Epithelial cell of proximal tubule (primary cell): ENCODE data around the gene SLC16A1. TPM values are rescaled to one million over a fixed set of nuclear protein-coding genes. Genes with fewer than 3 reads are reported as not detected.
"Not testable (repeated sequence)": the region's sequence is repeated elsewhere in the genome, so short reads cannot be mapped to it uniquely, and the experiment has no call there.

Source experiments
- DNase-seq: peaks from one replicate; pipeline ENCODE4 v3.0.0-alpha.2; 2011; ENCODE audit warnings: low read depth
- H3K4me3 ChIP-seq: 2 replicates; pipeline ENCODE4 v1.5.1; 2011; ENCODE audit warnings: low read depth, mild to moderate bottlenecking, low read length
- total RNA-seq: library from RNA; depleted of rRNA; stranded (reverse); fragments of >200 nt; gene quantifications from 2 replicates; pipeline ENCODE4 v1.2.3, GENCODE V29; 2015
- TF ChIP-seq, protein P1 (sequence below): conservative IDR thresholded peaks from 2 replicates; pipeline ENCODE4 v1.5.1; 2012; ENCODE audit warnings: low read depth, mild to moderate bottlenecking, low read length

The SLC16A1 gene, protein sequence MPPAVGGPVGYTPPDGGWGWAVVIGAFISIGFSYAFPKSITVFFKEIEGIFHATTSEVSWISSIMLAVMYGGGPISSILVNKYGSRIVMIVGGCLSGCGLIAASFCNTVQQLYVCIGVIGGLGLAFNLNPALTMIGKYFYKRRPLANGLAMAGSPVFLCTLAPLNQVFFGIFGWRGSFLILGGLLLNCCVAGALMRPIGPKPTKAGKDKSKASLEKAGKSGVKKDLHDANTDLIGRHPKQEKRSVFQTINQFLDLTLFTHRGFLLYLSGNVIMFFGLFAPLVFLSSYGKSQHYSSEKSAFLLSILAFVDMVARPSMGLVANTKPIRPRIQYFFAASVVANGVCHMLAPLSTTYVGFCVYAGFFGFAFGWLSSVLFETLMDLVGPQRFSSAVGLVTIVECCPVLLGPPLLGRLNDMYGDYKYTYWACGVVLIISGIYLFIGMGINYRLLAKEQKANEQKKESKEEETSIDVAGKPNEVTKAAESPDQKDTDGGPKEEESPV
- total RNA-seq = 61.4 and 110 TPM in 2 replicates

DNA sequence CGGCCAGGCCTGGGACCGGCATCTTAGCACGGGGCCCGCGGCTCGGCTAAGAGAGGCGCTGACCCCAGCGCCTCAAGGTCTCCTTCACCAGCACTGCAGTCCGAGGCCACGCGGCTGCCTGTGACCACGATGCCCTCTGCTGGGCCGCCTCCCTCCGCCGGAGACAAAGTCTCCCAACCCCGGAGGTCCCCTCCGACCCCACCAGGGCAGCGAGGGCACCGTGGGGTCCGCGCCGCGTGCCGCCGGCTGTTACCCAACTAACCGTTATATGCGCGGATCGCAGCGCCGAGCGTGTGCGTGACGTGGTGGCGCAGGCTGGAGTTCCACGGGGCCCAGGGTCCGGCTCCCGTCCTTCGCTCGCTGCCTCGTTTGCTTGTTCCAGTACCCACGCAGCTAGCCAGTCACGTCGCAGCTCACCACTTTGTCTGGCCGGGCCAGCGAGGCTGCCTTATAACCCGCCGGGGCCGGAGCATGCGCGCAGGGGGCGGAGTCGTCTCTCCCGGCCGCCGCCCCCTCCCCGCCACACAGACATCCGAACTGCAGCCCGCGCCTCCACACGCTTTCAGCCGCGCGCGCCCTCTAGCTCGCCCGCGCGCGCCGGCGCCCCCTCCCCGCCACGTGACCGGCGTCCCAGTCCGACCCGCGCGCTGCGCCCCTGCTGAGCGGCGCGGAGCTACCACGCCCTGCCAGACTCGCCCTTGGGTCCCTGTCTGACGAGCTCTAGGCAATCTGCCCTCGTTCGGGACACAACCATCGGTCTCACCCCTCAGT, at the start of gene SLC16A1:
Gene SLC16A1 (minus strand): TSS at position 424 of the 771 bp plus-strand sequence. CDS start 26,888 bp downstream, outside the sequence.
- no peak for DNase-seq
- TF ChIP-seq, protein P1, sequence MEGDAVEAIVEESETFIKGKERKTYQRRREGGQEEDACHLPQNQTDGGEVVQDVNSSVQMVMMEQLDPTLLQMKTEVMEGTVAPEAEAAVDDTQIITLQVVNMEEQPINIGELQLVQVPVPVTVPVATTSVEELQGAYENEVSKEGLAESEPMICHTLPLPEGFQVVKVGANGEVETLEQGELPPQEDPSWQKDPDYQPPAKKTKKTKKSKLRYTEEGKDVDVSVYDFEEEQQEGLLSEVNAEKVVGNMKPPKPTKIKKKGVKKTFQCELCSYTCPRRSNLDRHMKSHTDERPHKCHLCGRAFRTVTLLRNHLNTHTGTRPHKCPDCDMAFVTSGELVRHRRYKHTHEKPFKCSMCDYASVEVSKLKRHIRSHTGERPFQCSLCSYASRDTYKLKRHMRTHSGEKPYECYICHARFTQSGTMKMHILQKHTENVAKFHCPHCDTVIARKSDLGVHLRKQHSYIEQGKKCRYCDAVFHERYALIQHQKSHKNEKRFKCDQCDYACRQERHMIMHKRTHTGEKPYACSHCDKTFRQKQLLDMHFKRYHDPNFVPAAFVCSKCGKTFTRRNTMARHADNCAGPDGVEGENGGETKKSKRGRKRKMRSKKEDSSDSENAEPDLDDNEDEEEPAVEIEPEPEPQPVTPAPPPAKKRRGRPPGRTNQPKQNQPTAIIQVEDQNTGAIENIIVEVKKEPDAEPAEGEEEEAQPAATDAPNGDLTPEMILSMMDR = peak; percentile 33
- H3K4me3 ChIP-seq = peak within 1 kb of the TSS; percentile 78

DNA sequence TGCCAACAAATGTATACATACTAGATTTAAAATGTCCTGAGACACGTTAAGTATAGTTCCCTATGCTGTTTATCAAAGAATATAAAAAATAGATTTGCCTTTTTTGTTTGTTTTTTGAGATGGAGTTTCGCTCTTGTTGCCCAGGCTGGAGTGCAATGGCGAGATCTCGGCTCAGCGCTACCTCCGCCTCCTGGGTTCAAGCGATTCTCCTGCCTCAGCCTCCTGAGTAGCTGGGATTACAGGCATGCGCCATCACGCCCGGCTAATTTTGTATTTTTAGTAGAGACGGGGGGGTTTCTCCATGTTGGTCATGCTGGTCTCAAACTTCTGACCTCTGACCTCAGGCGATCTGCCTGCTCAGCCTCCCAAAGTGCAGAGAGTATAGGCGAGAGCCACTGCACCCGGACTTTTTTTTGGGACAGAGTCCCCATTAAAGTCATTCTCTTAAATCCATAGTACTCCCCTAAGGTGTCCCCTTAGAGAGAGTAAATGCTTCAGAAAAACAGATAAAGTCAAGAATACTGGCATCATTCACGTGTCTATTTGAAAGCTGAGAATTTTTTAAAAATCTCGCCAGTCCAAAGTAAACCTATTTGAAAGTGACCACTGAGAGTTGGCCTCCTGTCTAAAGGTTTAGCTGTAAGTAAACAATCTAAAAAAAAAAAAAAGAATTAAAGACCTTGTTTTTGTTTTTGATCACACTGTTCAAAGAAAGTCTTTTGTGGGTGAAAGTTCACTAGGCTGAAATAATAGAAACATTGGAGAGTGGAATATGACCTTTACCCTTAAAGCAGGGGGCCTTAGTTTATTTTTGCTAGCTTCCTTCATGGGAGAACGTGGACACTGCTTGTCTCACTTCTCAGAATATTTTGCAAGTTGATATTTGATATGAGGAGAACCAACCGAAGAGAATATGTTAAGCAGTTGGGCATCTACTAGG, 48.0 kb upstream of the SLC16A1 start:
- DNase-seq = no peak
- TF ChIP-seq, protein P1 = no peak
- H3K4me3 ChIP-seq = no peak overlapping the region

DNA sequence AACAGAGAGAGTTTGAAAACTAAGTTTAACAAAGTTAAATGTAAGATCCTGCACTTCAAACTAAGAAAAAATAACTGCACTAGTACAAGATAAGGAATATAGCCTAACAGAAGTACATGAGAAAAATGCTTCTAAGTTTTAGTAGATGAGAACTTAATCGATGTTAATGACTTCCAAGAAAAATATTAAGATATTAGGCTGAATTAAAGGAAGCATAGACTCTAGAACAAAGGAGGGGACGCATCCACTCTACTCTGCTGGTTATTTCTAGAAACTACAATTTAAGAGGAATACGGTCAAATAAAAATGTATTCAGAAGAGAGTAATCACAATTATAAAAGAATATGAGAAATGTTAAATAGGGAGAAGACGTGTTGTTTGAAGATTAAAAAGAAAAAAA, 46.3 kb upstream of the SLC16A1 start:
- H3K4me3 ChIP-seq = no peak overlapping the region
- TF ChIP-seq, protein P1 = no peak
- DNase-seq = no peak

DNA sequence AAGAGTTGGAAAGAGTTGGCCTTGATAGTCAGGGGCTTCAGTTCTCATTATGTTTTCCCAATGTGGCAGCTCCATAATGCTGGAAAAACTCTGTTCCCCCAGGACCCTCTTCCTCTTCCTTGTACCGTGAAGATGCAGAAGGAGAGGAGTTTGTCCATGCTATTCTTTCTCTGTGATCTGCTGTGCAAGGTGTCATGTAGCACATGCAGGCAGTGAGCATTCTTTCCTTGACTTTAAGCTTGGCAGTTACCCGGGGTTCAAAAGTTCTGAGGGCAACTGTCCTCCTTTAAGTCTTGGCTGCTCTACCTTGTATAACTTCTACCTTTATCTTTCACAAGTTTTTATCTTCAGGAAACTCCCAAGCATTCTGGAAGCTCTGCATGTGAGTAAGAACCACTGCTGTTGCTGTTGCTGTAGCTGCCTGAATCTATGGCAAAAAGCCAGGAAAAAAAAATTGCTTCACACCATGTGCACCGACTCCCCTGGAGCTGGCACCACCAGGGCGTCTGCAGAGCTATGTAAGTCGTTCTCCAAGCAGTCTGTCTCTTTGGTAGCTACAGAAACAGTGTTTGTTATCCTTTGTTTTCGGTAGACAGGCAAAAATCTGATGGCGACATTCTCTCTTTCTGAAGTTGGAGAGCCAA, 42.7 kb upstream of the SLC16A1 start:
- peak; percentile 72 for DNase-seq
- no peak overlapping the region for H3K4me3 ChIP-seq
- TF ChIP-seq, protein P1 = no peak

DNA sequence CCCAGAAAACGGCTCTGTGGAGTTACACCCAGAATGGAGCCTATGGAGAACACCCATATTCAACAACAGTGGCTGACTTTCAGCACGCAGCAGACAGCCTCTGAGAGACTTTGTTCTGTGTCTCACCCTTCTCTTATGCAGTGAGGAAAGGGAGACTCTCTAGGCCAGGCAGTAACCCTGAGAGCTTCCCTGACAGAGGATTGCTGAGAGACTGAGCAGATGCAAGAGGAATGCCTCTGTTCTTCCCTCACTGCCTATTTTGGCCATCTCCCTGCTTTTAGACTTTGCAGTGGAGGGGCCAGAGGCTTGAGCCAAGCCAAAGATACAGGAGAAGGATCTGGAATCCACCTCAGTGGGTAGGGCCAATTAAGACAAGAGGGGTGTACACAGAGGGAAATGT, 41.8 kb upstream of the SLC16A1 start:
- DNase-seq = no peak
- H3K4me3 ChIP-seq = no peak overlapping the region
- TF ChIP-seq, protein P1 = no peak

DNA sequence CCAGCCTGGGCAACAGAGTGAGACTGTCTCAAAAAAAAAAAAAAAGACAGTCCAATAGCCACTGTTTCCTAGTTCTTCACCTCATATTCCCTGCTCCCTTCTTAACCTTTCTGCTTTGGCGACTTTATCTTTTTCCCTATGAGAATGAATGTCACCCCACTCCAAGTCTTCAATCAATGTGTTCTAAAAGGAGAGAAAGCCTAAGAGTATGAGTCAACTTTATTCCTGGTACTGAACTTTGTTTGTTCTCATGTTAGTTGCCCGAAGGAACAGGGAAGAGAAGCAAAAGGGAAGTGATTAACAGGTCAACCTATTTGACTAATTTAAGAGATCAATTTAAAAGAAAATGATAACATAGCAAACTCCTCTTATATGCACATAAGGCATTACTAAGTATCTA, 39.9 kb upstream of the SLC16A1 start:
- H3K4me3 ChIP-seq = no peak overlapping the region
- TF ChIP-seq, protein P1 = no peak
- DNase-seq = peak; percentile 25

DNA sequence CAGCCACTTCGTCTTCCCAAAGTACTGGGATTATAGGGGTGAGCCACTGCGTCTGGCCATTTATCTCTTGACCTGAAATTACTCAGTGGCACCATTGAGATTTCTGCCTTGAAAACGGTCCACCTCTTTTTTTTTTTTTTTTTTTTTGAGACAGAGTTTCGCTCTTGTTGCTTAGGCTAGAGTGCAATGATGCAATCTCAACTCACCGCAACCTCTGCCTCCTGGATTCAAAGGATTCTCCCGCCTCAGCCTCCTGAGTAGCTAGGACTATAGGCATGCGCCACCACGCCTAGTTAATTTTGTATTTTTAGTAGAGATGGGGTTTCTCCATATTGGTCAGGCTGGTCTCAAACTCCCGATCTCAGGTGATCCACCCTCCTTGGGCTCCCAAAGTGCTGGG, 39.0 kb upstream of the SLC16A1 start:
- DNase-seq = not testable (repeated sequence)

More for the DNA sequence above, 39.0 kb upstream of the SLC16A1 start:
- not testable (repeated sequence) for H3K4me3 ChIP-seq
